PC-3 (cell line): ENCODE results near the gene KRTAP12-2. TPM values are rescaled to one million over a fixed set of nuclear protein-coding genes. Genes with fewer than 3 reads are reported as not detected.
"Not testable (repeated sequence)": the region's sequence is repeated elsewhere in the genome, so short reads cannot be mapped to it uniquely, and the experiment has no call there.

Experiments used
- ATAC-seq: fragments of 200-7000 bp; cut with Tn5 transposase; 2 replicates; pipeline ENCODE4 v1.9.1; 2020; ENCODE audit warnings: mild to moderate bottlenecking, moderate library complexity
- BruUV-seq: library from RNA; stranded (reverse); fragments of 400-500 nt; replicated peaks from 2 replicates; lab custom pipeline; 2021; lab: Mats Ljungman, UMichigan
- CTCF ChIA-PET: fragments of 300-600 bp; sonication (Branson Sonifier 250); formaldehyde crosslinking; loops from one replicate; lab custom pipeline; 2022; ENCODE audit warnings: antibody characterized with exemption; lab: Charles Lee
- POLR2A ChIA-PET: fragments of 300-600 bp; sonication (Branson Sonifier 250); formaldehyde crosslinking; loops from one replicate; lab custom pipeline; 2022; ENCODE audit warnings: antibody characterized with exemption; ENCODE audit not compliant: unreplicated experiment; lab: Charles Lee
- DNase-seq: peaks from one replicate; pipeline ENCODE4 v3.0.0-alpha.2; 2015
- H2AFZ ChIP-seq: fragments of 300-600 bp; sonication (generic); 2 replicates; pipeline ENCODE4 v1.6.0; 2016; ENCODE audit warnings: antibody characterized with exemption, low read length
- H3F3A ChIP-seq: fragments of 300-600 bp; sonication (generic); one replicate; pipeline ENCODE4 v1.6.0; 2017; ENCODE audit warnings: antibody characterized with exemption, low read length, control low read depth, mild to moderate bottlenecking; ENCODE audit not compliant: unreplicated experiment
- H3K27ac ChIP-seq: fragments of 300-600 bp; sonication (generic); 2 replicates; pipeline ENCODE4 v1.5.1; 2016; ENCODE audit warnings: mild to moderate bottlenecking, low read length
- H3K27me3 ChIP-seq: fragments of 300-600 bp; sonication (generic); 2 replicates; pipeline ENCODE4 v1.6.1; 2016; ENCODE audit warnings: low read length, mixed read lengths
- H3K36me3 ChIP-seq: fragments of 300-600 bp; sonication (generic); 2 replicates; pipeline ENCODE4 v1.6.1; 2016; ENCODE audit warnings: low read depth, mixed run types, low read length, mixed read lengths
- H3K4me1 ChIP-seq: fragments of 300-600 bp; sonication (generic); 2 replicates; pipeline ENCODE4 v1.5.1; 2016; ENCODE audit warnings: low read length; ENCODE audit not compliant: insufficient read depth
- H3K4me2 ChIP-seq: fragments of 300-600 bp; sonication (generic); 2 replicates; pipeline ENCODE4 v1.6.0; 2016; ENCODE audit warnings: low read length
- H3K4me3 ChIP-seq: fragments of 300-600 bp; sonication (generic); 2 replicates; pipeline ENCODE4 v1.5.1; 2016; ENCODE audit warnings: mild to moderate bottlenecking, low read length, mixed read lengths
- H3K79me2 ChIP-seq: fragments of 300-600 bp; sonication (generic); 2 replicates; pipeline ENCODE4 v1.6.1; 2017; ENCODE audit warnings: low read length, mixed read lengths
- H3K9ac ChIP-seq: fragments of 300-600 bp; sonication (generic); 2 replicates; pipeline ENCODE4 v1.6.0; 2016; ENCODE audit warnings: mild to moderate bottlenecking, low read length
- H3K9me2 ChIP-seq: fragments of 300-600 bp; sonication (generic); replicated peaks from 2 replicates; pipeline ENCODE4 v1.6.1; 2016; ENCODE audit warnings: mixed run types, low read length, mixed read lengths
- H3K9me3 ChIP-seq: fragments of 300-600 bp; sonication (generic); 2 replicates; pipeline ENCODE4 v1.6.1; 2016; ENCODE audit warnings: low read length, mixed read lengths
- H4K20me1 ChIP-seq: fragments of 300-600 bp; sonication (generic); 2 replicates; pipeline ENCODE4 v1.6.1; 2016; ENCODE audit warnings: low read length, mixed read lengths
- EZH2 ChIP-seq: fragments of 300-600 bp; sonication (generic); IDR thresholded peaks from one replicate; pipeline ENCODE4 v1.6.1; 2017; ENCODE audit warnings: antibody characterized with exemption, mild to moderate bottlenecking, low read length; ENCODE audit not compliant: unreplicated experiment
- EZH2phosphoT487 ChIP-seq: fragments of 300-600 bp; sonication (generic); IDR thresholded peaks from 2 replicates; pipeline ENCODE4 v1.6.1; 2018; ENCODE audit warnings: mild to moderate bottlenecking, antibody characterized with exemption, low read length, borderline replicate concordance
- intact Hi-C: fragments of 100-400 bp; cut with micrococcal nuclease; formaldehyde crosslinking; loops from 2 replicates; pipeline ENCODE4 v1.9.0; 2023
- total RNA-seq: library from RNA; depleted of rRNA; stranded (reverse); fragments of >200 nt; gene quantifications from 2 replicates; pipeline ENCODE4 v1.2.3, GENCODE V29; 2014
- TF ChIP-seq, protein P1 (sequence below): fragments of 300-600 bp; sonication (generic); conservative IDR thresholded peaks from 2 replicates; pipeline ENCODE4 v1.5.1; 2017; ENCODE audit warnings: antibody characterized with exemption, low read depth, mild to moderate bottlenecking, low read length

KRTAP12-2 gene
- total RNA-seq, 1 experiment from 2014 or later = not detected

DNA sequence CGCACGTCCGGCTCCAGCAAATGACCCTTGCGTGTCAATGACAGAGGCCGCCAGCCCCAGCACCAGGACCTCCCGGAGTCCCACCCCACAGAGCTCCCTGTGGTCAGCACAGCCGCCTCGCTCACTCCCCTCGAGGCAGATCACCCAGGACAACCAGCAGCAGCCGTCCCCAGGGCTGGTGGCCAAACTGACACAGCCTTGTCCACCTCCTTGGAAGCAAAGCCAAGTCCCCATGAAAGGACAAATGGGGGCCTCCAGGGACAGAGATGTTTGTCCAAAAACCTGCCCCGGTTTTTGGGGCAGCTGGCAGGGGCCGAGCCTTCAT, 27.4 kb downstream of the KRTAP12-2 start:
- no peak overlapping the region for H2AFZ ChIP-seq
- H3F3A ChIP-seq = no peaks in the 10 kb centered on the region
- no peaks in the 10 kb centered on the region for H3K9me3 ChIP-seq
- H4K20me1 ChIP-seq = no peaks in the 10 kb centered on the region
- TF ChIP-seq EZH2 = no peak
- TF ChIP-seq EZH2phosphoT487 = no peak
- TF ChIP-seq, protein P1, sequence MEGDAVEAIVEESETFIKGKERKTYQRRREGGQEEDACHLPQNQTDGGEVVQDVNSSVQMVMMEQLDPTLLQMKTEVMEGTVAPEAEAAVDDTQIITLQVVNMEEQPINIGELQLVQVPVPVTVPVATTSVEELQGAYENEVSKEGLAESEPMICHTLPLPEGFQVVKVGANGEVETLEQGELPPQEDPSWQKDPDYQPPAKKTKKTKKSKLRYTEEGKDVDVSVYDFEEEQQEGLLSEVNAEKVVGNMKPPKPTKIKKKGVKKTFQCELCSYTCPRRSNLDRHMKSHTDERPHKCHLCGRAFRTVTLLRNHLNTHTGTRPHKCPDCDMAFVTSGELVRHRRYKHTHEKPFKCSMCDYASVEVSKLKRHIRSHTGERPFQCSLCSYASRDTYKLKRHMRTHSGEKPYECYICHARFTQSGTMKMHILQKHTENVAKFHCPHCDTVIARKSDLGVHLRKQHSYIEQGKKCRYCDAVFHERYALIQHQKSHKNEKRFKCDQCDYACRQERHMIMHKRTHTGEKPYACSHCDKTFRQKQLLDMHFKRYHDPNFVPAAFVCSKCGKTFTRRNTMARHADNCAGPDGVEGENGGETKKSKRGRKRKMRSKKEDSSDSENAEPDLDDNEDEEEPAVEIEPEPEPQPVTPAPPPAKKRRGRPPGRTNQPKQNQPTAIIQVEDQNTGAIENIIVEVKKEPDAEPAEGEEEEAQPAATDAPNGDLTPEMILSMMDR = no peak
- H3K27me3 ChIP-seq = no peaks in the 10 kb centered on the region
- H3K4me2 ChIP-seq = no peak overlapping the region
- POLR2A ChIA-PET = no interaction called here
- H3K36me3 ChIP-seq = no peaks in the 10 kb centered on the region
- DNase-seq (no peak), ATAC-seq (no peak)
- no peak overlapping the region for H3K4me3 ChIP-seq
- no peak overlapping the region for H3K9ac ChIP-seq
- CTCF ChIA-PET = no interaction called here
- no peaks in the 10 kb centered on the region for H3K9me2 ChIP-seq
- intact Hi-C loops = no loop called here
- H3K27ac ChIP-seq = no peak overlapping the region
- no TSS peak for BruUV-seq
- H3K79me2 ChIP-seq = no peaks in the 10 kb centered on the region
- no peaks in the 10 kb centered on the region for H3K4me1 ChIP-seq

DNA sequence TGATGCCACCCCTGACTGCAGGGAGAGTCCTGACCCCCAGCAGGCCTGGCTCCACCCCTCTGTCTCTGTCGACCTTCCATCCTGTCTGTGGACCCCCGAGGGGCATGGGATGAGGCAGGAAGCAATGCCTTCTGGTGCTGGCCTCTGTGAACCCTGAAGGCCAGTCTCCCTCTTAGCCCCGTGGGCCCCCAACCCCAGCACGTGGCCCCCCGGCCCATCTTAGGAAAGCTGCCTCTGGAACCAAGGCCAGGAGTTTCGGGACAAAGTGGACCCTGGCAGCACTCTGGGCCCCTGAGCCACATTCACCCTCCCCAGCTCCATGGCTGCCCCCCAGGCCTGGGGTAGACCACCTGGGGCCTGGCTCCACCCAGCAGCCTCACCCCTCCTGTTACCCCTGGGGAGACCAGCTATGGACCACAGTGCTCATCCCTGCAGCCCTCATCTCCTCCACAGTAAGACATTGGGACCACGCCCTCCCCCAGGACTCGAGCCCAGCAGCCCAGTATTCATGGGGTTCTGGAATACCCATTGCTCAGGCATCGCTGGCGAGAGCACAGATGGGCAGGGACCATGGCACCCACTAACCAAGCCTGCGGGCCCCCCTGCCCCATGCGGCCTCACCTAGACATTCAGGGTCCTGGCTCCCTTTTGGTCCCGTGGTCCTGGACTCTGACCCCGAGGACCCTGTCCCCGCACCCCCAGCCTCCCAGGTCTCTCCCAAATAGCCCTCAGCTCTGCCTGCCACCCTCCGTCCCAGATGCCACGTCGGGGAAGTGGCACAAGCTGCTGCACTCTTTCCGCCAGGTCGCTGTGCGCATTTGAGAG, 28.0 kb downstream of the KRTAP12-2 start:
- ATAC-seq, H3F3A ChIP-seq, H3K27ac ChIP-seq, BruUV-seq, H3K9ac ChIP-seq, H3K27me3 ChIP-seq, H2AFZ ChIP-seq, H3K4me2 ChIP-seq, H3K36me3 ChIP-seq, intact Hi-C loops, H4K20me1 ChIP-seq, H3K79me2 ChIP-seq, POLR2A ChIA-PET, CTCF ChIA-PET, H3K4me3 ChIP-seq, H3K4me1 ChIP-seq, H3K9me3 ChIP-seq, H3K9me2 ChIP-seq, DNase-seq: not testable (repeated sequence)

GRCh38 chr21:44637851-44638348, 28.8 kb downstream of the KRTAP12-2 start:
- H3K36me3 ChIP-seq, DNase-seq, BruUV-seq, H3F3A ChIP-seq, intact Hi-C loops, H3K27me3 ChIP-seq, H2AFZ ChIP-seq, H3K9ac ChIP-seq, H3K9me2 ChIP-seq, H3K4me3 ChIP-seq, ATAC-seq, H3K9me3 ChIP-seq, H4K20me1 ChIP-seq, H3K4me1 ChIP-seq, H3K27ac ChIP-seq, CTCF ChIA-PET, POLR2A ChIA-PET, H3K79me2 ChIP-seq, H3K4me2 ChIP-seq: not testable (repeated sequence)
